ENCODE data around the gene HEMGN. TPM values are rescaled to one million over a fixed set of nuclear protein-coding genes. Genes with fewer than 3 reads are reported as not detected.

HEMGN gene, protein sequence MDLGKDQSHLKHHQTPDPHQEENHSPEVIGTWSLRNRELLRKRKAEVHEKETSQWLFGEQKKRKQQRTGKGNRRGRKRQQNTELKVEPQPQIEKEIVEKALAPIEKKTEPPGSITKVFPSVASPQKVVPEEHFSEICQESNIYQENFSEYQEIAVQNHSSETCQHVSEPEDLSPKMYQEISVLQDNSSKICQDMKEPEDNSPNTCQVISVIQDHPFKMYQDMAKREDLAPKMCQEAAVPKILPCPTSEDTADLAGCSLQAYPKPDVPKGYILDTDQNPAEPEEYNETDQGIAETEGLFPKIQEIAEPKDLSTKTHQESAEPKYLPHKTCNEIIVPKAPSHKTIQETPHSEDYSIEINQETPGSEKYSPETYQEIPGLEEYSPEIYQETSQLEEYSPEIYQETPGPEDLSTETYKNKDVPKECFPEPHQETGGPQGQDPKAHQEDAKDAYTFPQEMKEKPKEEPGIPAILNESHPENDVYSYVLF
- total RNA-seq, result 3.6 TPM
- 1 to 10 TPM; 1.7 to 7.0 (median 4.7) TPM for polyA plus RNA-seq

DNA sequence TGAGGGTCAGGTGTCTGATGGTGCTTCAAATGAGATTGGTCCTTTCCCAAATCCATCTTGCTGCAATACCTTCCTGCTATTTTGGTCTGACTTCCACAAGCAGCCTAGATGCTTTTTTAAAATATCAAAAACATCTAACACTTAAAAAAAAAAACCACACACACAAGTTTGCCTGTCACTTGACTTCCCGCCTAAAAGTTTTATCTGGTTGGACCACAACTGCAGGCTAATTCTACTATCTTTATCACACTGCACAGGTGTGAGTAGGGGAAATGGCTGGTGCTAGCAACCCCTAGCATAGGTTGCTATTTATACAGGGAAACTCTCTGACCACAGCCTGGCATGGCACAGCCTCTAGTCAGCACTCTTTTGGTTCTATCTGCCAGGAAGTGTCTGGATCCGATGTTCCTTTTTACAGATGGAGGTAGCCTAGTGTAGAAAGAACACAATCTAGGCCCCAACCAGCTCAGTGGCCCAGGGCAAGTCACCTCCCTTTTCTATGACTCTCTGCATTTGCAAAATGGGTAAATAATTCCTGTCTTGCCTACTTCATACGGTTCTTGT, at the start of gene HEMGN:
HEMGN (minus strand) TSS at position 92 of the 564 bp plus-strand sequence; CDS start at position 56, 36 bp downstream.
- peak in 2 of 3 donors; percentile 56 to 70 for DNase-seq
- H3K27ac ChIP-seq (ENCODE audit: insufficient read depth, low read length, poor library complexity, severe bottlenecking), result peak within 1 kb of the TSS; percentile 64
- Mint-ChIP-seq H3K9me3 (peaks cover 0 to 2% (median 0%) of the 10 kb centered on the region in 7 donors), H3K27me3 (peaks cover 13% of the 10 kb centered on the region), H3K4me1 (peaks cover 11 to 43% (median 19%) of the 10 kb centered on the region in 4 donors), H3K27ac (peak within 1 kb of the TSS; percentile 86 to 88 (median 86)), H3K36me3 (no peaks in the 10 kb centered on the region), H3K4me3 (peak within 1 kb of the TSS; percentile 7 to 77 (median 56))
- peaks cover under 1% of the 10 kb centered on the region for H3K27me3 ChIP-seq (ENCODE audit: control insufficient read depth, insufficient read depth, low read length)
- no peaks in the 10 kb centered on the region for H3K9me3 ChIP-seq (ENCODE audit: control insufficient read depth in 2 of 2, low read length in 2 of 2)
- H3K36me3 ChIP-seq (ENCODE audit: control insufficient read depth, insufficient read depth, low read length), result no peaks in the 10 kb centered on the region
- H3K4me1 ChIP-seq (ENCODE audit: control insufficient read depth, insufficient read depth, low read length, poor library complexity, severe bottlenecking), result peaks cover 15% of the 10 kb centered on the region
- H3K4me3 ChIP-seq (ENCODE audit: low read depth, low read length), result peak within 1 kb of the TSS; percentile 30
- peak; percentile 89 to 90 for ATAC-seq (ENCODE audit: low read depth in 2 of 2)

DNA sequence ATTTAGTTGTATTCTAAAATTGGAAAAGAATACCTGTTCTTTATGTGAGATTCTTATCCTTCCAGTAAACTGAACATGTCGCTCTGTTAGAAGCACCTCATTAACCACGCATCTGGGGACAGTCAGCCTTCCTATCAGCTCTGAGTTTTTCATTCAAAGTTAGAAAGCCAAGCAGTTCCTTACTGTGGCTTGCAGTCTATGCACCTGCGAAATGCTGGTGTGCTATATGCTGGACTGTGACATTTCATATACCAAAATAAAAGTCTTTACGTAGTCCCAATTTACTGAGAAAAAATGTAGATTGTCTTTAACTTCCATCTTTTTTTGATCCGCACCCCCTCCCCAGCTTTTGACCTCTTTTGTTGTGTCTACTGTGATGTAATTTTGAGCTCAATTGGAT, 49.5 kb upstream of the HEMGN start:
- Histone ChIP-seq H3K4me1 (ENCODE audit: control insufficient read depth, insufficient read depth, low read length, poor library complexity, severe bottlenecking) (peaks cover 75% of the 10 kb centered on the region), H3K9me3 (ENCODE audit: control insufficient read depth in 2 of 2, low read length in 2 of 2) (no peaks in the 10 kb centered on the region), H3K4me3 (ENCODE audit: low read depth, low read length) (peak overlapping the region; percentile 34), H3K27me3 (ENCODE audit: control insufficient read depth, insufficient read depth, low read length) (no peaks in the 10 kb centered on the region), H3K36me3 (ENCODE audit: control insufficient read depth, insufficient read depth, low read length) (no peaks in the 10 kb centered on the region), H3K27ac (ENCODE audit: insufficient read depth, low read length, poor library complexity, severe bottlenecking) (peak overlapping the region; percentile 53)
- no peaks in the 10 kb centered on the region for H3K36me3 Mint-ChIP-seq
- no peak for ATAC-seq (ENCODE audit: low read depth in 2 of 2)
- H3K27ac Mint-ChIP-seq, result peak overlapping the region; percentile 19 to 44 (median 26)
- peaks cover 50 to 74% (median 61%) of the 10 kb centered on the region in 4 donors for H3K4me1 Mint-ChIP-seq
- H3K27me3 Mint-ChIP-seq, result peaks cover 4% of the 10 kb centered on the region
- peak overlapping the region; percentile 26 to 92 (median 58) for H3K4me3 Mint-ChIP-seq
- H3K9me3 Mint-ChIP-seq, result no peaks in the 10 kb centered on the region
- DNase-seq, result no peak

DNA sequence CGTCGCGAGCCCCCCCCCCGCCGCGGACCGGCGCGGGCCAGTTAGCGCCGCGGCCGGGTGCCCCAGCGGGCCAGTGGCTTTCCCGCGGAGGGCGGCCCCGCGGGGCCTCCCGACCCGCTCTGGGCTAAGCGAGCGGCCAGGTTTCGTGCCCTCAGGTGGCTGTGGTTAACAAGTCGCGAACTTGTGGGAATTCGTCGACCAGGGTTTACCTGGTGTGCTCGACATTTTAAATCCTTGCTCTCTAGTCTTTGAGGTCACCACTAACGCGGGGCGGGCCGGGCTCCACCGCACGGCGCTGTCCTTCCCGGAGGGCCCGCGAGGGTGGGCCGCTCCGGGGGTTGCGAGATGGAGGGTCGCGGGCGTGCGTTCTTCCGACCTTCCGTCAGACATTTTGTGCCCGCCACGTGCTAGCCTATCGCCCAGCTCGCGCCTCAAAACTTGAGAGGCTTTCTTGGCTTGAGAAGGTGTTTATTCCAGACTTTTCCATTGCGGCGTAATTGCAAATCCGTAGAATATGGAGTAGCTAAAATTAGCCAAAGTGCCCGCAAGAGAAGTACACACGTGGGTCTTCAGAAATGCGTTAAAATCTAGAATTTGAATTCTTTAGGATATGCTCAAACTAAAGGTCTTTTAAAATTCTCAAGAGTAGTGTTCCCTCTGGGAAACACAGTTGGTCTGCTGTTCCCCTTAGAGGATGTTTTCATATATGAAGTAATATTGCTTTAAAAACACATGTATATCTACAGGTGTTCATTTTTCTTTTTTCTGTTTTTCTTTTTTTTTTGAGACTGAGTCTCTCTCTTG, 47.3 kb upstream of the HEMGN start:
- H3K4me3 ChIP-seq (ENCODE audit: low read depth, low read length), result peak overlapping the region; percentile 86
- peak in 2 of 3 donors; percentile 52 to 57 for DNase-seq
- H3K27ac ChIP-seq (ENCODE audit: insufficient read depth, low read length, poor library complexity, severe bottlenecking), result peak overlapping the region; percentile 87
- peaks cover 61% of the 10 kb centered on the region for H3K4me1 ChIP-seq (ENCODE audit: control insufficient read depth, insufficient read depth, low read length, poor library complexity, severe bottlenecking)
- ATAC-seq (ENCODE audit: low read depth in 2 of 2), result no peak
- peak overlapping the region; percentile 89 to 95 (median 92) for H3K4me3 Mint-ChIP-seq
- H3K27ac Mint-ChIP-seq, result peak overlapping the region; percentile 73 to 96 (median 92)
- no peaks in the 10 kb centered on the region for H3K9me3 Mint-ChIP-seq
- H3K27me3 ChIP-seq (ENCODE audit: control insufficient read depth, insufficient read depth, low read length), result no peaks in the 10 kb centered on the region
- peaks cover 45 to 72% (median 60%) of the 10 kb centered on the region in 4 donors for H3K4me1 Mint-ChIP-seq
- H3K9me3 ChIP-seq (ENCODE audit: control insufficient read depth in 2 of 2, low read length in 2 of 2), result no peaks in the 10 kb centered on the region
- peaks cover 4% of the 10 kb centered on the region for H3K27me3 Mint-ChIP-seq
- H3K36me3 ChIP-seq (ENCODE audit: control insufficient read depth, insufficient read depth, low read length), result no peaks in the 10 kb centered on the region
- H3K36me3 Mint-ChIP-seq, result no peaks in the 10 kb centered on the region

DNA sequence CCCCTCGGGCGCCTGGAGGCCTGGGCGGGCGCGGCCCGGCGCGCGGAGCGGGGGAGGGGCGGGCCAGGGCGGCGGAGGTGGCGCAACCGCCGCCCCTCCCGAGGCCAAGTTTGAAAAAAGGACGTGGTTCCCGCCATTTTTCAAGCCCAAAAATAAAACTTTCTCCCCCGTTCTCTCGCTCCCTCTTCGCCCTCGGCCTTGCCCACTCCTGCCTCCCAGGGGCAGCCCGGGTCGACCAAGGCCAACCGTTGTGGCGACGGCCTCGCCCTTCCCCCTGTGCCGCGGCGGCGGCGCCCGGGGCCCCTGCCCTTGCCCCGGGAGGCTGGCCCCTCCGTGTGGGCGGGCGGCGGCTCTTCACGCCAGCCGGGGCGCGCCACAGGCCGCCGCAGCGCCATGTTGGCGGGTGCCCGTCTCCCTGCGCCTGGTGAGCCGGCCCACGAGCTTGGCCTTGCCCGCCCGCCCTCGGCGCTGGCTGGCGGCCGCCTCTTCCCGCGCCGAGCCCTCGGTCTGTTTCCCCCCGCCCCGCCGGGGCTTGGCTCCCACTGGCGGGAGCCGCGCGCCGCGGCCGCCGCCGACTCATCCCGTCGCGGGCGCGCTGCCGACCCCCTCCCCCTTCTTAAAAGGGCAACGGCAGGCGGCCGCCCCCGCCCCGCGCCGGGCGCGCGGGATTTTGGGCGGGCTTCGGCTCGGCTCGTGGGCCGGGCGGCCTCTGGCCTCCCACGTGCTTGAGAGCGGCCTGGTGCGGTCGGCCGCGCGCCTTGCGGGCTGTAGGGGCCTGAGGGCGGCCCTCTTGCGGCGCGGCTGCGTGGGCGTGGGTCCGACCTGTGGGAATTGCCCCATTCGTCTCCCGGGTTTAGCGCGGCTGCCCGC, 46.5 kb upstream of the HEMGN start:
- peaks cover 37 to 70% (median 56%) of the 10 kb centered on the region in 4 donors for H3K4me1 Mint-ChIP-seq
- no peaks in the 10 kb centered on the region for H3K9me3 Mint-ChIP-seq
- peaks cover 52% of the 10 kb centered on the region for H3K4me1 ChIP-seq (ENCODE audit: control insufficient read depth, insufficient read depth, low read length, poor library complexity, severe bottlenecking)
- H3K27me3 Mint-ChIP-seq, result peaks cover 4% of the 10 kb centered on the region
- DNase-seq (peak; percentile 69 to 85 (median 81)), ATAC-seq (ENCODE audit: low read depth in 2 of 2) (peak; percentile 18 to 31)
- peak overlapping the region; percentile 87 for H3K27ac ChIP-seq (ENCODE audit: insufficient read depth, low read length, poor library complexity, severe bottlenecking)
- H3K36me3 Mint-ChIP-seq, result no peaks in the 10 kb centered on the region
- no peaks in the 10 kb centered on the region for H3K27me3 ChIP-seq (ENCODE audit: control insufficient read depth, insufficient read depth, low read length)
- H3K36me3 ChIP-seq (ENCODE audit: control insufficient read depth, insufficient read depth, low read length), result no peaks in the 10 kb centered on the region
- peak overlapping the region in 2 of 4 donors; percentile 69 to 78 for H3K4me3 Mint-ChIP-seq
- H3K27ac Mint-ChIP-seq, result no peak overlapping the region
- no peaks in the 10 kb centered on the region for H3K9me3 ChIP-seq (ENCODE audit: control insufficient read depth in 2 of 2, low read length in 2 of 2)
- H3K4me3 ChIP-seq (ENCODE audit: low read depth, low read length), result peak overlapping the region; percentile 55

DNA sequence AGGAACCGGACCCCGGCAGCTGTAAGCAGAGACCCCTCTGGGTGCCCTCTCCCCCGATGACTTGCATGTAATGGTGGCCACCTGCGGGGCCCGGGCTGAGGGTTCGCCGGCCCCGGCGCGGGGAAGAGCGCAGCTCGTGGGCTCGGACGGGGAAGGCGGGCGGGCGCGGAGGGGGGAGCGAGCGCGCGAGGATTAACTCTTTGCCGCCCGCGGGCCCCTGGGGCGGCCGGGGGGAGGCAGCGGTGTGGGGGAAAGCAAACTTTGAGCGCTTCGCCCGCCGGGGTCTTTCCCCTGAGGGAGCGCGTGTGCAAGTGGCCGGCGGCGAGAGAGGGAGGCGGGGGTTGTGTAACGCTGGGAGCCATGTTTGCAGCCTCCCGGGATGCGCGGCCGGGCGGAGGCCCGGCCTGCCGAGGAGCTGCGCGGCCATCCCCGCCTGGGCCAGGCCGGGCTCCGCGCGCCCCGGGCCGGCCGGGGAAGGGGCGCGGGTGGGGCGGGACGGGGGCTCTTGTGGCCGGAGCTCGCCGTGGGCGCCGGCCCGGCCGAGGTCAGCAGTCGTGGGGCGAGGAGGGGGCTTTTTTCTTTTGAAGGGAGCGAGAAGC, 45.7 kb upstream of the HEMGN start:
- peaks cover 45% of the 10 kb centered on the region for H3K4me1 ChIP-seq (ENCODE audit: control insufficient read depth, insufficient read depth, low read length, poor library complexity, severe bottlenecking)
- Mint-ChIP-seq H3K4me3 (peak overlapping the region; percentile 86 to 94 (median 90)), H3K27ac (peak overlapping the region; percentile 66 to 83 (median 80))

DNA sequence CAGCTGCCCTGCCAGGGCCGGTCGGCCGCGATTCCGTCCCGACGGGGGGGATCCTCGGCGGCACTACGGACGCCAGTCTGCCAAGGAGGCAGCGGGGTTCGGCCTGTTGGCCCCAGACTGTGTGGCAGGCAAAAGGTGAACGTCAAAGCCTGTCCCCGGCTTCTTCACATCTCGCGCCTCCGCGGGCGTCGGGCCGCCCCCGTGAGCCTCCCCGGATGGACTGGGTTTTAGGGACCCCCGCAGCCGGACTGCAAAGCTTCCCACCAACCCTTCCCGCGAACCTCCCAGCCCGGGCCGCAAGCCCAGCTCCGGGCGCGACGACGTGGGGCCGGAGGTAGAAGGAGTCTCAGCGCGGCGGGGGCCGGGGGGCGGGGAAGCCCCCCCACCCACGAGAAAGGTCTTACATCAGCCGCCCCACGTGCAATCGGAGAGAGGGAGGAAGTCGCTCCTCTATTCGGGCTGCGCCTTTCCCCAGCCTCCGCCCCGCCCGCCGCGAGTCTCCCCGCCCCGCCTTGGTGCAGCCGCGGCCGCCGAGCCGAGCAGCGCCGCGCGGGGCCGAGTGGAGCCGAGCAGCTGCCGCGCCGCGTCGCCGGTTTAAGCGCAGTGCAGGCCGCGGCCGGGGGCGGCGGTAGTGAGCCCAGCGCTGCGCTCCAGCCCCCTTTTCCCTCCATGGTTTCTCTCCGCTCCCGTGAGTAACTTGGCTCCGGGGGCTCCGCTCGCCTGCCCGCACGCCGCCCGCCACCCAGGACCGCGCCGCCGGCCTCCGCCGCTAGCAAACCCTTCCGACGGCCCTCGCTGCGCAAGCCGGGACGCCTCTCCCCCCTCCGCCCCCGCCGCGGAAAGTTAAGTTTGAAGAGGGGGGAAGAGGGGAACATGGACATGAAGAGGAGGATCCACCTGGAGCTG, 45.0 kb upstream of the HEMGN start, which contains the start of gene ANP32B:
ANP32B (plus strand) TSS at position 659 of the 906 bp plus-strand sequence; CDS start at position 874, 215 bp downstream.
- H3K9me3 ChIP-seq (ENCODE audit: control insufficient read depth in 2 of 2, low read length in 2 of 2), result no peaks in the 10 kb centered on the region
- peak within 1 kb of the TSS; percentile 86 to 94 (median 90) for H3K4me3 Mint-ChIP-seq
- peaks cover 4% of the 10 kb centered on the region for H3K27me3 Mint-ChIP-seq
- peak within 1 kb of the TSS; percentile 87 for H3K27ac ChIP-seq (ENCODE audit: insufficient read depth, low read length, poor library complexity, severe bottlenecking)
- peak within 1 kb of the TSS; percentile 80 to 91 (median 83) for H3K27ac Mint-ChIP-seq
- peaks cover 39% of the 10 kb centered on the region for H3K4me1 ChIP-seq (ENCODE audit: control insufficient read depth, insufficient read depth, low read length, poor library complexity, severe bottlenecking)
- no peaks in the 10 kb centered on the region for H3K9me3 Mint-ChIP-seq
- H3K27me3 ChIP-seq (ENCODE audit: control insufficient read depth, insufficient read depth, low read length), result no peaks in the 10 kb centered on the region
- H3K4me3 ChIP-seq (ENCODE audit: low read depth, low read length), result peak within 1 kb of the TSS; percentile 55
- DNase-seq, result peak; percentile 90 to 95 (median 93)
- no peaks in the 10 kb centered on the region for H3K36me3 ChIP-seq (ENCODE audit: control insufficient read depth, insufficient read depth, low read length)
- no peaks in the 10 kb centered on the region for H3K36me3 Mint-ChIP-seq
- ATAC-seq (ENCODE audit: low read depth in 2 of 2), result peak; percentile 85 to 90
- peaks cover 27 to 55% (median 44%) of the 10 kb centered on the region in 4 donors for H3K4me1 Mint-ChIP-seq

More for the DNA sequence above, 45.7 kb upstream of the HEMGN start:
- H3K36me3 ChIP-seq (ENCODE audit: control insufficient read depth, insufficient read depth, low read length), result no peaks in the 10 kb centered on the region
- peak overlapping the region; percentile 87 for H3K27ac ChIP-seq (ENCODE audit: insufficient read depth, low read length, poor library complexity, severe bottlenecking)
- peak; percentile 36 to 76 (median 68) for DNase-seq
- H3K9me3 ChIP-seq (ENCODE audit: control insufficient read depth in 2 of 2, low read length in 2 of 2), result no peaks in the 10 kb centered on the region
- peak overlapping the region; percentile 48 for H3K4me3 ChIP-seq (ENCODE audit: low read depth, low read length)
- Mint-ChIP-seq H3K27me3 (peaks cover 4% of the 10 kb centered on the region), H3K36me3 (no peaks in the 10 kb centered on the region), H3K4me1 (peaks cover 31 to 63% (median 50%) of the 10 kb centered on the region in 4 donors), H3K9me3 (no peaks in the 10 kb centered on the region)
- no peaks in the 10 kb centered on the region for H3K27me3 ChIP-seq (ENCODE audit: control insufficient read depth, insufficient read depth, low read length)
- ATAC-seq (ENCODE audit: low read depth in 2 of 2), result peak; percentile 13 to 31

Data from CD4-positive, CD25-positive, alpha-beta regulatory T cell (primary cell).